GM12892 (cell line): Measurements from ENCODE around the gene VSTM4.

Experiments
- POLR2A ChIP-seq: IDR thresholded peaks from 2 replicates; pipeline ENCODE4 v1.6.1; 2011; ENCODE audit warnings: low read depth, low read length, control low read depth
- POLR2AphosphoS5 ChIP-seq: IDR thresholded peaks from 2 replicates; pipeline ENCODE4 v1.6.1; 2011; ENCODE audit warnings: low read depth, low read length, control low read depth
- TAF1 ChIP-seq: IDR thresholded peaks from 2 replicates; pipeline ENCODE4 v1.6.1; 2011; ENCODE audit warnings: low read depth, mild to moderate bottlenecking, control low read depth, low read length, borderline replicate concordance

GRCh38 chr10:49134327-49134726 lies 19.0 kb upstream of the VSTM4 start:
- no peak for TF ChIP-seq POLR2A
- no peak for TF ChIP-seq POLR2AphosphoS5
- TF ChIP-seq TAF1 = no peak
